ENCODE results near the gene PDCD1LG2. TPM values are rescaled to one million over a fixed set of nuclear protein-coding genes. Genes with fewer than 3 reads are reported as not detected.
"Not testable (repeated sequence)": the region's sequence is repeated elsewhere in the genome, so short reads cannot be mapped to it uniquely, and the experiment has no call there.

Gene PDCD1LG2
- total RNA-seq, 1 donor from 2014 or later = not detected

DNA sequence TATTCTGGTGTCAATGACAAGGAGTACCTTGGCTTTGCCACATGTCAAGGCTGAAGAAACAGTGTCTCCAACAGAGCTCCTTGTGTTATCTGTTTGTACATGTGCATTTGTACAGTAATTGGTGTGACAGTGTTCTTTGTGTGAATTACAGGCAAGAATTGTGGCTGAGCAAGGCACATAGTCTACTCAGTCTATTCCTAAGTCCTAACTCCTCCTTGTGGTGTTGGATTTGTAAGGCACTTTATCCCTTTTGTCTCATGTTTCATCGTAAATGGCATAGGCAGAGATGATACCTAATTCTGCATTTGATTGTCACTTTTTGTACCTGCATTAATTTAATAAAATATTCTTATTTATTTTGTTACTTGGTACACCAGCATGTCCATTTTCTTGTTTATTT, 40.2 kb upstream of the PDCD1LG2 start:
- no peaks in the 10 kb centered on the region for H3K9me3 Mint-ChIP-seq (ENCODE audit: unreplicated experiment)
- no peaks in the 10 kb centered on the region for H3K27me3 Mint-ChIP-seq (ENCODE audit: unreplicated experiment)
- no peak overlapping the region for H3K4me3 Mint-ChIP-seq (ENCODE audit: unreplicated experiment)
- no peak overlapping the region for H3K27ac Mint-ChIP-seq (ENCODE audit: unreplicated experiment)
- H3K36me3 Mint-ChIP-seq (ENCODE audit: low read depth, unreplicated experiment) = no peaks in the 10 kb centered on the region
- TF ChIP-seq, protein P1, sequence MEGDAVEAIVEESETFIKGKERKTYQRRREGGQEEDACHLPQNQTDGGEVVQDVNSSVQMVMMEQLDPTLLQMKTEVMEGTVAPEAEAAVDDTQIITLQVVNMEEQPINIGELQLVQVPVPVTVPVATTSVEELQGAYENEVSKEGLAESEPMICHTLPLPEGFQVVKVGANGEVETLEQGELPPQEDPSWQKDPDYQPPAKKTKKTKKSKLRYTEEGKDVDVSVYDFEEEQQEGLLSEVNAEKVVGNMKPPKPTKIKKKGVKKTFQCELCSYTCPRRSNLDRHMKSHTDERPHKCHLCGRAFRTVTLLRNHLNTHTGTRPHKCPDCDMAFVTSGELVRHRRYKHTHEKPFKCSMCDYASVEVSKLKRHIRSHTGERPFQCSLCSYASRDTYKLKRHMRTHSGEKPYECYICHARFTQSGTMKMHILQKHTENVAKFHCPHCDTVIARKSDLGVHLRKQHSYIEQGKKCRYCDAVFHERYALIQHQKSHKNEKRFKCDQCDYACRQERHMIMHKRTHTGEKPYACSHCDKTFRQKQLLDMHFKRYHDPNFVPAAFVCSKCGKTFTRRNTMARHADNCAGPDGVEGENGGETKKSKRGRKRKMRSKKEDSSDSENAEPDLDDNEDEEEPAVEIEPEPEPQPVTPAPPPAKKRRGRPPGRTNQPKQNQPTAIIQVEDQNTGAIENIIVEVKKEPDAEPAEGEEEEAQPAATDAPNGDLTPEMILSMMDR (IDR thresholded peaks at IDR 0.05; ENCODE audit: unreplicated experiment) = no peak
- H3K4me1 Mint-ChIP-seq (ENCODE audit: unreplicated experiment) = no peaks in the 10 kb centered on the region
- no peak for DNase-seq (ENCODE audit: low spot score)

DNA sequence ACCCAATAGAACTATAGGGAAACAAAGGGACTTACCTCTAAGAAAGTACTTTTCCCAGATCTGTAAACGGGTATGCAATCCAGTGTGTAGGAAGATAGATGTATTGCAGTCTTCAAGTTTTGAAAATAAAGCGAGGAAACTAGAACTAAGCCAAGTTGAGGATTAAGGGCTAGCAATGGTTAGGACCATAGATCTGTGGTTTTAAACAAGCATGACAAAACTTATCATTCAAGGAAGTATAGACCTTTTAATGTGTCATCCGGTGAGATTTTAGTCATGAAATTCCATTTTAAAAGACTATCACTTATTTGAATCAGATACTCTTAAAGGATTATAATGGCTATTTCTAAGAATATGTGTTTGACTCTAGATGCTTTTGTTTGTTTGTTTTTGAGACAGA, 39.5 kb upstream of the PDCD1LG2 start:
- no peaks in the 10 kb centered on the region for H3K9me3 Mint-ChIP-seq (ENCODE audit: unreplicated experiment)
- H3K36me3 Mint-ChIP-seq (ENCODE audit: low read depth, unreplicated experiment) = no peaks in the 10 kb centered on the region
- no peak overlapping the region for H3K4me3 Mint-ChIP-seq (ENCODE audit: unreplicated experiment)
- no peaks in the 10 kb centered on the region for H3K27me3 Mint-ChIP-seq (ENCODE audit: unreplicated experiment)
- no peak overlapping the region for H3K27ac Mint-ChIP-seq (ENCODE audit: unreplicated experiment)
- H3K4me1 Mint-ChIP-seq (ENCODE audit: unreplicated experiment) = no peaks in the 10 kb centered on the region
- TF ChIP-seq, protein P1 (IDR thresholded peaks at IDR 0.05; ENCODE audit: unreplicated experiment) = no peak
- DNase-seq (ENCODE audit: low spot score) = no peak

DNA sequence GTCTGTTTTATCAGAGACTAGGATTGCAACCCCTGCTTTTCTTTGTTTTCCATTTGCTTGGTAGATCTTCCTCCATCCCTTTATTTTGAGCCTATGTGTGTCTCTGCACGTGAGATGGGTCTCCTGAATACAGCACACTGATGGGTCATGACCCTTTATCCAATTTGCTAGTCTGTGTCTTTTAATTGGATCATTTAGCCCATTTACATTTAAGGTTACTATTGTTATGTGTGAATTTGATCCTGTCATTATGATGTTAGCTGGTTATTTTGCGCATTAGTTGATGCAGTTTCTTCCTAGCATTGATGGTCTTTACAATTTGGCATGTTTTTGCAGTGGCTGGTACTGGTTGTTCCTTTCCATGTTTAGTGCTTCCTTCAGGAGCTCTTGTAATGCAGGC, 34.7 kb upstream of the PDCD1LG2 start:
- not testable (repeated sequence) for H3K4me3 Mint-ChIP-seq (ENCODE audit: unreplicated experiment); H3K9me3 Mint-ChIP-seq (ENCODE audit: unreplicated experiment); H3K4me1 Mint-ChIP-seq (ENCODE audit: unreplicated experiment); H3K27ac Mint-ChIP-seq (ENCODE audit: unreplicated experiment); H3K27me3 Mint-ChIP-seq (ENCODE audit: unreplicated experiment); H3K36me3 Mint-ChIP-seq (ENCODE audit: low read depth, unreplicated experiment); DNase-seq (ENCODE audit: low spot score)

- TF ChIP-seq, protein P1 (IDR thresholded peaks at IDR 0.05; ENCODE audit: unreplicated experiment) = no peak
- Mint-ChIP-seq H3K4me1 (ENCODE audit: unreplicated experiment) (no peaks in the 10 kb centered on the region), H3K4me3 (ENCODE audit: unreplicated experiment) (no peak overlapping the region), H3K9me3 (ENCODE audit: unreplicated experiment) (no peaks in the 10 kb centered on the region), H3K27ac (ENCODE audit: unreplicated experiment) (no peak overlapping the region), H3K27me3 (ENCODE audit: unreplicated experiment) (no peaks in the 10 kb centered on the region), H3K36me3 (ENCODE audit: low read depth, unreplicated experiment) (no peaks in the 10 kb centered on the region)
- DNase-seq (ENCODE audit: low spot score) = no peak
Measured at GRCh38 chr9:5478206-5478605, 32.1 kb upstream of the PDCD1LG2 start.

- DNase-seq (ENCODE audit: low spot score) = no peak
- Mint-ChIP-seq H3K4me1 (ENCODE audit: unreplicated experiment) (no peaks in the 10 kb centered on the region), H3K4me3 (ENCODE audit: unreplicated experiment) (no peak overlapping the region), H3K9me3 (ENCODE audit: unreplicated experiment) (no peaks in the 10 kb centered on the region), H3K36me3 (ENCODE audit: low read depth, unreplicated experiment) (no peaks in the 10 kb centered on the region), H3K27ac (ENCODE audit: unreplicated experiment) (no peak overlapping the region), H3K27me3 (ENCODE audit: unreplicated experiment) (no peaks in the 10 kb centered on the region)
- TF ChIP-seq, protein P1 (IDR thresholded peaks at IDR 0.05; ENCODE audit: unreplicated experiment) = no peak
Measured at GRCh38 chr9:5479994-5480694, 30.2 kb upstream of the PDCD1LG2 start.
